HL-60 (cell line): ENCODE measurements around the gene WDR26.

Experiments used
- CTCF ChIP-seq: IDR thresholded peaks from one replicate; pipeline ENCODE4 v1.5.1; 2011; ENCODE audit warnings: low read length, control low read depth, inconsistent platforms; ENCODE audit not compliant: insufficient read depth
- POLR2AphosphoS5 ChIP-seq: IDR thresholded peaks from 2 replicates; pipeline ENCODE4 v1.6.1; 2012; ENCODE audit warnings: low read depth

GRCh38 chr1:224348137-224348536, 86.5 kb downstream of the WDR26 start:
- TF ChIP-seq POLR2AphosphoS5 (no peak), CTCF (no peak)
